ENCODE results near the gene AWAT1. TPM values are rescaled to one million over a fixed set of nuclear protein-coding genes. Genes with fewer than 3 reads are reported as not detected.
"Not testable (repeated sequence)": the region's sequence is repeated elsewhere in the genome, so short reads cannot be mapped to it uniquely, and the experiment has no call there.

Gene AWAT1
- polyA plus RNA-seq, 1 donor from 2014 or later: not detected

DNA sequence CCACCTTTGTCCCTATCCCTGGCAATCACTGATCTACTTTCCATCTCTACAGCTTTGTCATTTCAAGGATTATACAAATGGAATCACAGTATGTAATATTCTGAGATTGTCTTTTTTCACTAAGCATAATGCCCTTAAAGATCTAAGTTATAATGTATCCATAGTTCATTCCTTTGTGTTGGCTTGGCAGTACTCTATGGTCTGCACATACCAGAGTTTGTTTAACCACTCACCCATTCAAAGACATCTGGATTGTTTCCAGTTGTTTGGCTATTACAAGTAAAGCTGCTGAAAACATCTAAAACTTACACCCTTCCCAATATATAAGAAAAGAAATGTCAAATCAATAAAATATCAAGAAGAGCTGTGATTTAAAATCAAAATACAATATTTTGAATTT, 26.0 kb upstream of the AWAT1 start:
- no peak overlapping the region for H3K9ac ChIP-seq (ENCODE audit: low read length)
- no peak overlapping the region for H3K27ac ChIP-seq (ENCODE audit: low read length)
- no peak overlapping the region for H2AFZ ChIP-seq (ENCODE audit: low read depth, low read length)
- no peak for TF ChIP-seq EZH2 (IDR thresholded peaks at IDR 0.05; ENCODE audit: borderline replicate concordance, insufficient read depth, low read length, poor library complexity, severe bottlenecking)
- no peak for TF ChIP-seq SMC3 (conservative IDR thresholded peaks at IDR 0.05; ENCODE audit: poor library complexity)
- TF ChIP-seq MXI1 (conservative IDR thresholded peaks at IDR 0.05; ENCODE audit: poor library complexity, severe bottlenecking): no peak
- TF ChIP-seq POLR2AphosphoS5 (IDR thresholded peaks at IDR 0.05): no peak
- TF ChIP-seq EP300 (conservative IDR thresholded peaks at IDR 0.05; ENCODE audit: poor library complexity, severe bottlenecking): no peak
- no peak for TF ChIP-seq RAD21 (conservative IDR thresholded peaks at IDR 0.05)
- TF ChIP-seq, protein P1, sequence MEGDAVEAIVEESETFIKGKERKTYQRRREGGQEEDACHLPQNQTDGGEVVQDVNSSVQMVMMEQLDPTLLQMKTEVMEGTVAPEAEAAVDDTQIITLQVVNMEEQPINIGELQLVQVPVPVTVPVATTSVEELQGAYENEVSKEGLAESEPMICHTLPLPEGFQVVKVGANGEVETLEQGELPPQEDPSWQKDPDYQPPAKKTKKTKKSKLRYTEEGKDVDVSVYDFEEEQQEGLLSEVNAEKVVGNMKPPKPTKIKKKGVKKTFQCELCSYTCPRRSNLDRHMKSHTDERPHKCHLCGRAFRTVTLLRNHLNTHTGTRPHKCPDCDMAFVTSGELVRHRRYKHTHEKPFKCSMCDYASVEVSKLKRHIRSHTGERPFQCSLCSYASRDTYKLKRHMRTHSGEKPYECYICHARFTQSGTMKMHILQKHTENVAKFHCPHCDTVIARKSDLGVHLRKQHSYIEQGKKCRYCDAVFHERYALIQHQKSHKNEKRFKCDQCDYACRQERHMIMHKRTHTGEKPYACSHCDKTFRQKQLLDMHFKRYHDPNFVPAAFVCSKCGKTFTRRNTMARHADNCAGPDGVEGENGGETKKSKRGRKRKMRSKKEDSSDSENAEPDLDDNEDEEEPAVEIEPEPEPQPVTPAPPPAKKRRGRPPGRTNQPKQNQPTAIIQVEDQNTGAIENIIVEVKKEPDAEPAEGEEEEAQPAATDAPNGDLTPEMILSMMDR (IDR thresholded peaks at IDR 0.05; ENCODE audit: poor library complexity, severe bottlenecking): no peak
- TF ChIP-seq, protein P2, sequence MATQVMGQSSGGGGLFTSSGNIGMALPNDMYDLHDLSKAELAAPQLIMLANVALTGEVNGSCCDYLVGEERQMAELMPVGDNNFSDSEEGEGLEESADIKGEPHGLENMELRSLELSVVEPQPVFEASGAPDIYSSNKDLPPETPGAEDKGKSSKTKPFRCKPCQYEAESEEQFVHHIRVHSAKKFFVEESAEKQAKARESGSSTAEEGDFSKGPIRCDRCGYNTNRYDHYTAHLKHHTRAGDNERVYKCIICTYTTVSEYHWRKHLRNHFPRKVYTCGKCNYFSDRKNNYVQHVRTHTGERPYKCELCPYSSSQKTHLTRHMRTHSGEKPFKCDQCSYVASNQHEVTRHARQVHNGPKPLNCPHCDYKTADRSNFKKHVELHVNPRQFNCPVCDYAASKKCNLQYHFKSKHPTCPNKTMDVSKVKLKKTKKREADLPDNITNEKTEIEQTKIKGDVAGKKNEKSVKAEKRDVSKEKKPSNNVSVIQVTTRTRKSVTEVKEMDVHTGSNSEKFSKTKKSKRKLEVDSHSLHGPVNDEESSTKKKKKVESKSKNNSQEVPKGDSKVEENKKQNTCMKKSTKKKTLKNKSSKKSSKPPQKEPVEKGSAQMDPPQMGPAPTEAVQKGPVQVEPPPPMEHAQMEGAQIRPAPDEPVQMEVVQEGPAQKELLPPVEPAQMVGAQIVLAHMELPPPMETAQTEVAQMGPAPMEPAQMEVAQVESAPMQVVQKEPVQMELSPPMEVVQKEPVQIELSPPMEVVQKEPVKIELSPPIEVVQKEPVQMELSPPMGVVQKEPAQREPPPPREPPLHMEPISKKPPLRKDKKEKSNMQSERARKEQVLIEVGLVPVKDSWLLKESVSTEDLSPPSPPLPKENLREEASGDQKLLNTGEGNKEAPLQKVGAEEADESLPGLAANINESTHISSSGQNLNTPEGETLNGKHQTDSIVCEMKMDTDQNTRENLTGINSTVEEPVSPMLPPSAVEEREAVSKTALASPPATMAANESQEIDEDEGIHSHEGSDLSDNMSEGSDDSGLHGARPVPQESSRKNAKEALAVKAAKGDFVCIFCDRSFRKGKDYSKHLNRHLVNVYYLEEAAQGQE (IDR thresholded peaks at IDR 0.05; ENCODE audit: borderline replicate concordance): no peak
- no peak for TF ChIP-seq TAF1 (IDR thresholded peaks at IDR 0.05; ENCODE audit: low read depth)
- H3K36me3 ChIP-seq (ENCODE audit: insufficient read depth, low read length): no peaks in the 10 kb centered on the region
- H3K4me2 ChIP-seq (ENCODE audit: low read length): no peak overlapping the region
- no peak overlapping the region for H3K4me3 ChIP-seq (ENCODE audit: low read length)
- no peaks in the 10 kb centered on the region for H3K27me3 ChIP-seq (ENCODE audit: insufficient read depth, low read depth, low read length)
- no peaks in the 10 kb centered on the region for H3K9me2 ChIP-seq (ENCODE audit: insufficient read depth, low read length)
- no peaks in the 10 kb centered on the region for H4K20me1 ChIP-seq (ENCODE audit: insufficient read depth)
- H3K9me3 ChIP-seq (ENCODE audit: low read length): no peaks in the 10 kb centered on the region
- no peaks in the 10 kb centered on the region for H3F3A ChIP-seq (ENCODE audit: insufficient read depth, low read length, poor library complexity, severe bottlenecking)
- no peaks in the 10 kb centered on the region for H3K79me2 ChIP-seq (replicated peaks; ENCODE audit: insufficient read depth, low read length)

DNA sequence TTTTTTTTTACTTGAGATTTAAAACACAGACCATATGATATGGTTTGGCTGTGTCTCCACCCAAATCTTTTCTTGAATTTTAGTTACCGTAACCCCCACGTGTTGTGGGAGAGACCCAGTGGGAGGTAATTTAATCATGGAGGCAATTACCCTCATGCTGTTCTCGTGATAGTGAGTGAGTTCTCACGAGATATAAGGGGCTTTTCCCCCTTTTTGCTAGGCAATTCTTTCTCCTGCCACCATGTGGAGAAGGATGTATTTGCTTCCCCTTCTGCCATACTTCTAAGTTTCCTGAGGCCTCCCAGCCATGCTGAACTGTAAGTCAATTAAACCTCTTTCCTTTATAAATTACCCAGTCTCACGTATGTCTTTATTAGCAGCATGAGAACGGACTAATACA, 24.9 kb upstream of the AWAT1 start:
- H3K36me3 ChIP-seq (ENCODE audit: insufficient read depth, low read length); H3F3A ChIP-seq (ENCODE audit: insufficient read depth, low read length, poor library complexity, severe bottlenecking); H2AFZ ChIP-seq (ENCODE audit: low read depth, low read length); H4K20me1 ChIP-seq (ENCODE audit: insufficient read depth); H3K9me2 ChIP-seq (ENCODE audit: insufficient read depth, low read length); H3K79me2 ChIP-seq (replicated peaks; ENCODE audit: insufficient read depth, low read length); H3K27me3 ChIP-seq (ENCODE audit: insufficient read depth, low read depth, low read length); H3K9me3 ChIP-seq (ENCODE audit: low read length); H3K4me3 ChIP-seq (ENCODE audit: low read length); H3K9ac ChIP-seq (ENCODE audit: low read length); H3K27ac ChIP-seq (ENCODE audit: low read length); H3K4me2 ChIP-seq (ENCODE audit: low read length): not testable (repeated sequence)

All from neural cell (in vitro differentiated cells).